ENCODE measurements around the gene KRTAP5-6.

The KRTAP5-6 gene

GRCh38 chr11:1734641-1735081, 37.7 kb downstream of the KRTAP5-6 start:
- no peak for DNase-seq

GRCh38 chr11:1735271-1735670, 38.3 kb downstream of the KRTAP5-6 start:
- no peak for DNase-seq

GRCh38 chr11:1736447-1736992, 39.5 kb downstream of the KRTAP5-6 start:
- DNase-seq: no peak

GRCh38 chr11:1737080-1737757, 40.2 kb downstream of the KRTAP5-6 start:
- no peak for DNase-seq

- no peak for DNase-seq
Measured at GRCh38 chr11:1738380-1738779, 41.4 kb downstream of the KRTAP5-6 start.

GRCh38 chr11:1739576-1739975, 42.6 kb downstream of the KRTAP5-6 start:
- DNase-seq: no peak

- no peak for DNase-seq
Measured at GRCh38 chr11:1740786-1741530, 44.0 kb downstream of the KRTAP5-6 start.

GRCh38 chr11:1741741-1742140, 44.7 kb downstream of the KRTAP5-6 start:
- DNase-seq: no peak

GRCh38 chr11:1742371-1742770, 45.4 kb downstream of the KRTAP5-6 start:
- no peak for DNase-seq

- no peak for DNase-seq
Measured at GRCh38 chr11:1742869-1743584, 46.0 kb downstream of the KRTAP5-6 start.

GRCh38 chr11:1743585-1744136, 46.7 kb downstream of the KRTAP5-6 start:
- DNase-seq: no peak

GRCh38 chr11:1744137-1744886, 47.3 kb downstream of the KRTAP5-6 start:
- DNase-seq: no peak

GRCh38 chr11:1744891-1745700, 48.1 kb downstream of the KRTAP5-6 start:
- no peak for DNase-seq

- no peak for DNase-seq
Measured at GRCh38 chr11:1745701-1746320, 48.8 kb downstream of the KRTAP5-6 start.

GRCh38 chr11:1746511-1746931, 49.5 kb downstream of the KRTAP5-6 start:
- DNase-seq: no peak

GRCh38 chr11:1746956-1747752, 50.2 kb downstream of the KRTAP5-6 start:
- no peak for DNase-seq

Data from CD4-positive, alpha-beta T cell treated with Interleukin-17A for 1 hour (primary cell).